SK-MEL-5 (cell line): ENCODE data around the gene RASAL1. TPM values are rescaled to one million over a fixed set of nuclear protein-coding genes. Genes with fewer than 3 reads are reported as not detected.
"Not testable (repeated sequence)": the region's sequence is repeated elsewhere in the genome, so short reads cannot be mapped to it uniquely, and the experiment has no call there.

Experiments used
- DNase-seq: peaks from one replicate; pipeline ENCODE4 v3.0.0-alpha.2; 2016; ENCODE audit warnings: low read depth, low spot score
- in situ Hi-C: cut with HindIII; loops from 2 replicates; pipeline ENCODE4 v1.10.0; 2016; ENCODE audit warnings: low sequenced_read_pairs, high pct_unique_total_duplicates, low pct_unique_long_range_greater_than_20kb
- total RNA-seq: library from RNA; depleted of rRNA; stranded (reverse); fragments of >200 nt; shearing (Covaris generic); gene quantifications from 2 replicates; pipeline ENCODE4 v1.2.3, GENCODE V29; 2014

Gene RASAL1
- total RNA-seq, 1 experiment from 2014 or later, result 0.74 TPM

DNA sequence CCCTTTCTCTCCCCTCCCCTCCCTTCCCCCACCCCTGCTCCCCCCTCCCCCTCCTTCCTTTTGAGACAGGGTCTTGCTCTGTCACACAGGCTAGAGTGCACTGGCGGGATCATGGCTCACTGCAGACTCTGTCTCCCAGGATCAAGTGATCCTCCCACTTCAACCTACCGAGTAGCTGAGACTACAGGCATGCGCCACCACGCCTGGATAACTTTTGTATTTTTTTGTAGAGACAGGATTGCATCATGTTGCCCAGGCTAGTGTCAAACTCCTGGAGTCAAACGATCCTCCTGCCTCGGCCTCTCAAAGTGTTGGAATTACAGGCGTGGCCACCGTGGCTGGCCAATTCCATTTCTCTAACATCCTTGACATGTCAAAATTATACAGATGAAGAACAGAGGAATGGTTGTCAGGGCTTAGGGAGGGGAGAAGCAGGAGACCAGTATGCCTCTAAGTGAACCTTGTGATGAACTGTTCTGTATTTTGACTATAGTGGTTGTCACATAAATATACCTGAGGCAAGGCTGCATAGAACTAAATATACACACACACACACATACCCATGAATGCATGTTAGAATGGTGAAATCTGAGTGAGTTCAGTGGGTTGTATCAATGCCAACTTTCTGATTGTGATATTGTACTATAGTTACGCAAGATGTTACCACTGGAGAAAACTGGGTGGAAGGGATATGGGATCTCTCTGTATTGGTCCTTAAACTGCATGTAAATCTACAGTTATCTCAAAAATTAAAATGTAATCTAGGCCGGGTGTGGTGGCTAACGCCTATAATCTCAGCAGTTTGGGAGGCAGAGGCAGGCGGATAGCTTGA lies 10.4 kb upstream of the RASAL1 start:
- DNase-seq, result no peak
- in situ Hi-C loops, result no loop called here

DNA sequence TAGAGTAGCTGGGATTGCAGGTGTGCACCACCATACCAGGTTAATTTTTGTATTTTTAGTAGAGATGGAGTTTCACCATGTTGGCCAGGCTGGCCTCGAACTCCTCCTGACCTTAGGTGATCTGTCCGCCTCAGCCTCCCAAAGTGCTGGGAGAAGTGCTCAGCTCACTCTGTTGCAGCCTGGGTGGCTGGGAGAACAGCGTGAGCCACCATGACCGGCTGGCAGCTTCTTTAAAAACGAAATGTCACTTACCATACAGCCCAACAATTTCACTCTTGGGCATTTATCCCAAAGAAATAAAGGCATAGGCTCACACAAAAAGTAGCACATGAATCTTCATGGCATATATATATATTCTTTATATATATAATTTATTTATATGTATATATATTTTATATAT lies 9.2 kb upstream of the RASAL1 start:
- no peak for DNase-seq
- in situ Hi-C loops, result no loop called here

DNA sequence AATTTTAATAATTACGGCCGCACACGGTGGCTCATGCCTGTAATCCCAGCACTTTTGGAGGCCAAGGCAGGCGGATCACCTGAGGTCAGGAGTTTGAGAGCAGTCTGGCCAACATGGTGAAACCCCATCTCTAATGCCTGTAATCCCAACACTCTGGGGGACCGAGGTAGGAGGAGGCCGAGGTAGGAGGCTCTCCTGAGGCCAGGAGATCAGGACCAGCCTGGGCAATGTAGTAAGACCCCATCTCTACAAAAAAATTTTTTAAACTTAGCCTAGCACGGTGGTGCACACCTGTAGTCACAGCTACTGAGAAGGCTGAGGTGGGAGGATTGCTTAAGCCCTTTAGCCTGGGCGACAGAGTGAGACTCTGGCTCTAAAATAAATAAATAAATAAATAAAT lies 8.4 kb upstream of the RASAL1 start:
- in situ Hi-C loops, result no loop called here
- DNase-seq, result no peak

DNA sequence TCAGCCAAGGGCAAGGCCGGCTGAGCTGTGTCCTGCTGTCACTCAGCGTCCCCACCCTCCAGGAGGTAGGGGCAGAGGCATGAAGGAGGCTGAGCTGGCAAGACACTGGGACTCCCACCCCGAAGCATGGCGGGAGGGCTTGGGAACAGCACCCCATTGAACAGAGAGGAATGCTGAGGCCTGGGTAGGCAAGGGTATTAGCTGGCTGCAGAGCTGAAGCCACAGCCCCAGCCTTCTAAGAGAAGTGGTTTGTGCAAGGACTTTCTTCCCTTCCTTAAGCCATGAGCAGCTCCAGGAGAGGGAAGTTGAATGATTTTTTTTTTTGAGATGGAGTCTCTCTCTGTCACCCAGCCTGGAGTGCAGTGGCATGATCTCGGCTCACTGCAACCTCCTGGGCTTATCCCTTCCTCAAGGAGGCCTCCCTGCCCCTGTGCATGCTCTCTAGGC lies 7.3 kb upstream of the RASAL1 start:
- DNase-seq, result no peak
- in situ Hi-C loops, result no loop called here

DNA sequence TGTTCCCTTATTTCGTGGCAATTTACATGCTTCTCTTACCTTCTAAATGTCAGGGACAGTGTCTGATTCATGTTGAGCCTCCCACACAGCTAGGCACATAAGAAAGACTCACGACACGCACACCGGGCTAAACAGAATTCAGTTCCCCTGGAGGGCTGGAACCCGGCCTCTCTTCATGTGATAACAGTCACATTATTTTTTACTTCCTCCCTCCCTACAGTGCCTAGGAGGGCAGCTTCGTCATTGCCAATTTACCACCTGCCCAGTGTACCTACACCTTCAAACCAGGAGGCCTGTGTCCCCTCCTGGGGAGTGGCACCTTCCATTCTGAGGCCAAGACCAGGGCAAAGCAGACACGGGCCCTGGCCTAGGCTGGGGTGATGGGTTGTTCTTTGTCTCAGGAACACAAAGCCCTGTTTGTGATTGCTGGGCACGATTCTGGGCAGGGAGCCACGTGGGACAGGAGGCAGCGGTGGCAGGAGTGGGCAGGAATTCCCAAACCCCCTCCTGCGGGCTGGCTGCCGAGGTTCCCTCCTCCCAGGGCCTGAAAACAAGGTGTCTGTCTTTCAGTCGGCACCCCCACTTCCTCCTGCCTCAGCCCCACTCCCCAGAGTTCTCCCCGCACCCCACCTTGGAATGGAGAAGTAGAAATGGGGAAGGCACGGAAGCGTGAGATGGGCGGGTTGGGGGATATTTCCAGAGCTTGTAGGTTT lies 6.8 kb upstream of the RASAL1 start:
- peak; percentile 96 for DNase-seq
- in situ Hi-C loops, result no loop called here

DNA sequence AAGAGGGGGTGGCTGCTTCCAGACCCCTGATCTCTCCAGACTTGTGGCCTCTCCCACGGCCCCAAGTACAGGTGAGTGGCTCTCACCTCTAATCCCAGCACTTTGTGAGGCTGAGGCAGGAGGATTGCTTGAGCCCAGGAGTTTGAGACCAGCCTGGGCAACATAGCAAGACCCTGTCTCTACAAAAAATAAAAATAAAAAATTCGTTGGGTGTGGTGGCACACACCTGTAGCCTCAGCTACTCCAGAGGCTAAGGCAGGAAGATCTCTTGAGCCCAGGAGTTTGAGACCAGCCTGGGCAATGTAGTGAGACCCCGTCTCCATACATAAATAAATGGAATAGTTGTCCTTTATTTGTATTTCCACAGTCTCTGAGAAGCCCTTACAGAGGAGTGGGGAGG lies 6.2 kb upstream of the RASAL1 start:
- in situ Hi-C loops, DNase-seq: not testable (repeated sequence)

DNA sequence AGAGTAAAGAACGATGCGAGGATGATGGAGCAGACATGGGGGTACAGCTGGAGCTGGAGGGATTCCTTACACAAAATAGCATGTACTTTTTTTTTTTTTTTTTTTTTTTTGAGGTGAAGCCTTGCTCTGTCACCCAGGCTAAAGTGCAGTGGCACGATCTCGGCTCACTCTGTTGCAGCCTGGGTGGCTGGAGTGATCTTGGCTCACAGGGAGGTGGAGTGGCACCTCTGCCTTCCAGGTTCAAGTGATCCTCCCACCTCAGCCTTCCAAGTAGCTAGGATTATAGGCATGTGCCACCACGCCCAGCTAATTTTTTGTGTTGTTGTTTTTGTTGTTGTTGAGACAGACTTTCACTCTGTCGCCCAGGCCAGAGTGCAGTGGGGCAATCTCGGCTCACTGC lies 5.1 kb upstream of the RASAL1 start:
- in situ Hi-C loops, result no loop called here
- DNase-seq, result no peak

DNA sequence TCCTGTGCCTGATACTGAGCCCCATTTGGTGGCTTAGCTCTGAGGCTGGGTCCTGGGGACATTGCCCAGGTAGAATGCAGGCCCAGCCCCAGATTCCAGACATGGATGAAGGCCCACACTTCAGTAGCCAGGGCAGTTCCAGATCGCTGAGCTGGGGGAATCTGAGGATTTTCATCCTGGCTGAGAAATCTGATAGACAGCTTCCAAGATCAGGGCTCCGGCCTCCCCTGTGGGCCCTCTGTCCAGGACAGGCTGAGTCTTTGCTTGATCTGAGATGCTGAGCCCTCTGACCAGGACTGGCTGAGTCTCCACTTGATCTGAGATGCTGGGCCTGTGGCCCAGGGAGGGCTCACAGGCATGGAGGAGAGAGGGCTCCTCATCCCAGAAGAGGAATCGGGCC lies 3.3 kb upstream of the RASAL1 start:
- in situ Hi-C loops, result no loop called here
- DNase-seq, result no peak

DNA sequence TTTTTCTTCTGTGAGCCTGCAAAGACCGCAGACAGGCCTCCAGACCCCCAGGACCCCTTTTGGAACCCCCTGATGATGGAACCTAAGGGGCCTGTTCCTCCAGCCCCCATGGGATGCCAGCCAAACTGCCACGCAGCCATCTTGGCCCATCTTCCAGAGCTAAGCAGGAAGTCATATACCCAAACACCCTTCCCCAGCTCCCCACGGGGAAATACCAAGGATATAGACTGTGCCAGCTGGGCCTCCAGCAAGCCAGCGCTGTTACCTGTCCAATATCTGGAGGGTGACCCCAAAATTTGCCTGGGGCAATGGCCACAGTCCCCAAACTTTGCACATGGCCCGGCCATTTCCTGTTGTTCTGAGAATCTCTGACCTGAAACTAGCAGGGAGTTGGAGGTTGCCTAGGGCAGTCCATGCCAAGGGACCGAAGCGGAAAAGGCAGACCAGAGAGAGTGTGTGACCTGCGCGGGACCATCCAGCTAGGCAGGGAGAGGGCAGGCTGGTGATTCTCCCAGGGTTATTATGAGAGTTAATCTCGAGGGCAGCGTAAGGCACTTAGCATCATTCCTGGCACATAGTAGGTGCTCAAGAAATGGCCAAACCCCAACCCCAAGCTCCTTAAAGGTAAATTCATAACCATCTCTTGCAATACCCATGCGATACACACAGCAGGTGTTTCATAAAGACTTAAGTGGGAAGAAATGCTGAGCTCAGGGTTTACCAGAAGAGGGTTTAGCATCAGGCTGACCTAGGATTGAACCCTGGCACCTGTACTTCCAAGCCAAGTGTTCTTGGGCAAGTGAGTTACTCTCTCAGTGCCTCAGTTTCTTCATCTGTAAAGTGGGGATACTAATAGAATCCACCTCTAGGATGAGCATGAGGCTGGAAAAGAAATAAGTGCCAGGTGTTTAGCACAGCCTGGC lies 2.6 kb upstream of the RASAL1 start:
- in situ Hi-C loops, result no loop called here
- no peak for DNase-seq

DNA sequence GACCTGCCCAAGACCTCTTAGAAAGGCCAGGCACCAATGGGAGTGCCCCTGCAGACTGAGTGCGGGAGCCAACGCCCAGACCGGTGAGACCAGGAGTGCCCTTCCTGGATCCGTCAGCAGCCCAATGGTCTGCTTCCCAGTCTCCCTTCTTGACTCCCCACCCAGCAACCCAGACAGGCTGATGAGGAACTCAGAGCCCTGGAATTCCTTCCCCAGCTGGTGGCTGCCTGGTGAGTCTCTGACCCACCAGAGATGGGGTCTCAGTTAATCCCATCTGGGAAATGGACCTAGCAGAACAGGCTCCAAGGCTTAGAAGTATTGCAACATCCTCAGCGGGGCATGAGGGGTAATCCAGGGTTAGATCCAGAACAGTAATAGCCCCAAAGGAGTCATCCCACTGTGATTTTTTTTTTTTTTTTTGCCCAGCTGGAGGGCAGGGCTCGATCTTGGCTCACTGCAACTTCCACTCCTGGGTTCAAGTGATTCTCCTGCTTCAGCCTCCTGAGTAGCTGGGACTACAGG lies 1.5 kb upstream of the RASAL1 start:
- no peak for DNase-seq
- in situ Hi-C loops, result no loop called here

DNA sequence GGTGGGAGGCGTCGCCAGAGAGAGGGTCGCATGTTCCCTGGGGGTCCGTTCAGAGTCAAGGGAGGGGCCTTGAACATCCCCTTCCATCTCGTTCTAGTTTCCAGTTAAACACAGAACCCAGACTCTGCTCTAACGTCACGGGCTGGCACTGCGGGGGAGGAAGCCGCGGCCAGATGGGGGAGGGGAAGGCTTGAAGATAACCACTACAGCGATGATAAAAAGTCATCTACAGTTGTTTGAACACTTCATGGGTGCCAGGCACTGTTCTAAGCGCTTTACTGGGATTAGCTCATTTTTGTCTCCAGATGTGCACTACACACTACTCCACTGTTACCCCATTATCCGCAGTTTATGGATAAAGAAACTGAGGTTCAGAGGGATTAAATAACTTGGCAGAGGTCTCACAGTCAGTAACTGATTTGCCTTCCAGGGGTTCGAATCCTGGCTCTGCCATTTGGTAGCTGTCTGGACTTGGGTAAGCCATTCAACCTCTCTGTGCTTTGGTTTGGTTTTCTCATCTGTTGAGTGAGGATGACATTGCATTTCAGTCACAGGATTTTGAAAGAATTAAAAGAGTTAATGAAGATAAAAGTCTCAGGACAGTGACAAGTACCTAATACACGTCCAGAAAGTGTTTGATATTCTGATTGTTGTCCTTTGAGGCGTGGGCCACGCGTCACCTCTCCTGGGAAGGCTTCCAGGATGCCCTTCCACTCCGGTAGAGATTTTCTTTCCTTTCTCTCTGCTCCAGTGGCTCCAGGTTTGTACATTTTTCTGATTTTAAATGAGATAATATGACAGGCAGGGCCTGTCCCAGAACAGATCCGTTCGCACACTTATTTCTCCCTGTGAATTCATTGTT lies 798 bp upstream of the RASAL1 start:
- DNase-seq, result no peak
- in situ Hi-C loops, result no loop called here

DNA sequence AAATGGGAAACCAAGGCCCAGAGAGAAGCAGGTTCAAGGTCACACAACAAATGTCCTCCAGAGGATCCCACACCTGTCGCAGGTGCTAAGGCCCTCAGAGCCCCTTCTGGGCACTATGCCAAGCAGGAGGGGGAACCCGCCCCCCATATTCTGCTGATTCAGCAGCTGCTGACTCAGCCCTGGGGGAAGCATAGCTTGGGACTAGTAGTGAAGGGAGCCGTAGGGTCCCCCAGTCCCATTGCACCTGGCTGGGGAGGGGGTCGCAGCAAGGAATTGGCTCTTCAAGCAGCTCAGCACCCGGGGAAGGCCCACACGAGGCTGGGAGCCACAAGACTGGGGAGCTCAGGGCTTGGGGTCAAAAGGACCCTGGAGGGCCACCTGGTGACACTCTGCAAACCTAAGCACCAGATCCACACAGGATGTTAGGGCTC lies 1.0 kb downstream of the RASAL1 start:
- in situ Hi-C loops, result no loop called here
- DNase-seq, result no peak

DNA sequence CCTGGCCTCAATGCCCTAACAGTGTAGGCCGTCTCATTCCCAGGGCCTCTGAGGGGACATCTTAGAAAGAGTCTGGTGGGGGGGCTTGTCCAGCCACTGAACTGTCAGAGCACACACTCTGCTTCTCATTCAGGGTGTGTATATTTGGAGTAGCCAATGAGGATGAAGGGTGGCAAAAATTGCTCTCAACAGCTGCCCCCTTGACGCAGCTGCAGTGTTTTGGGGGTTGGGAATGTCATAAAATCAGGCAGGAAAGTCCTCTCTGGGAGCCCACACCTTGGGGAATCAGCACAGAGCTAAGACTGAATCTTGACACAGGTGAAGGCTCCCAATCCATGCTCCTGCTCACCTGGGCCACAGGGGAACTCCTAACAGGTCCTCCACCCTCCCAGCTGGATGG lies 1.5 kb downstream of the RASAL1 start:
- no peak for DNase-seq
- in situ Hi-C loops, result no loop called here

DNA sequence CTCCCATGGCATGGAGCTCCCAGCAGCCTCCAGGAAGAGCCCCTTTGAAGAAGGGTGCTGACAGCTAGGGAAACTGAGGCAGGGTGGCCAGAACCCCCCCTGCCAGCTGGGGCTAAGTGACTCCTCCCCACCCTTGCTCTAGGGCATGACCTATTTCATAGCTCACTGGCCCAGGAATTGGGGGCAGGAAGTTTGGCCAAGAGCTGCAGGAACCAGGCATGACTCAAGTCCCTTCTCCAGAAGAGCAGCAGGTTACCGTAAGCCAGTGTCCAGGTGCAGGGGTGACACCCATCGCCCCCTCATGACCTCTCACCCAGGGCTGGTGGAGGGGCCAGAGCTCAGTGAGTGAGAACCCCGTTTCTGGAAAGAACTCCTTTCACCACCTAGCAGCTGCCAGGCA lies 1.9 kb downstream of the RASAL1 start:
- in situ Hi-C loops, result no loop called here
- no peak for DNase-seq

DNA sequence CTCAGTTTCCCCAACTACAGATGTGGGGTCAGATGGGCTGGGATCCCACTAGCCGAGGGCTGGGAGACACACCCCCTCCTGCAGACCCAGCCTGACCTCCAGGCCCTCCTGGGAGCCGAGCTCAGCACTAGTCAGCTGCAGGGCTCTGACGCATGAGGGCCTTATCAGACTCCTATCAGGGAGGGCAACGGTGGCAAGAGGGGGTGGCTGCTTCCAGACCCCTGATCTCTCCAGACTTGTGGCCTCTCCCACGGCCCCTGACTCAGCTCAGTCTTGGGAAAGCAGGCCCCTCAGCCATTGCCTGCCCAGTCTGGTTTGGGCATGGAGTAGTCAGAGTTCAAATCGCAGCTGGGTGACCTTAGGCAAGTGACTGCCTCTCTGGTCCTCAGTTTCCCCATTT lies 2.5 kb downstream of the RASAL1 start:
- in situ Hi-C loops, result no loop called here
- DNase-seq, result no peak

DNA sequence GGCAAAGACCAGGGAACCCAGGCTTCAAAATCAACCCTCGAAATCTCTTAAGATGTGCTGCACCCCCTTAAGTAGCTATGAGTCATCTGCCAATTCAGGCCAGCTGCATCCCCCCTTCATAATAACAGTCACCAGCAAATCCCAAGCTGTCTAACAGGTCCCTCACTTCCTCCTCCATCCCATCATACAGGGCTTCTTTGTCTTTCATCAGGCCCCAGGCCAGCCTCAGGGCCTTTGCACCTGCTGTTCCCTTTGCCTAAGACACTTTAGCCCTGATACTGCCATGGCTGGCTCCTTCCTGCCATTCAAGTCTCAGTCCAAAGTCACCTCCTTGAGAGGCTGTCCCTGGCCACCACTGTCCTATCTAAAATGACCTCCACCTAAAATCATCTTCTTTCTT lies 4.0 kb downstream of the RASAL1 start:
- no peak for DNase-seq
- in situ Hi-C loops, result no loop called here
